ENCODE results near the gene KCNIP4.

DNA sequence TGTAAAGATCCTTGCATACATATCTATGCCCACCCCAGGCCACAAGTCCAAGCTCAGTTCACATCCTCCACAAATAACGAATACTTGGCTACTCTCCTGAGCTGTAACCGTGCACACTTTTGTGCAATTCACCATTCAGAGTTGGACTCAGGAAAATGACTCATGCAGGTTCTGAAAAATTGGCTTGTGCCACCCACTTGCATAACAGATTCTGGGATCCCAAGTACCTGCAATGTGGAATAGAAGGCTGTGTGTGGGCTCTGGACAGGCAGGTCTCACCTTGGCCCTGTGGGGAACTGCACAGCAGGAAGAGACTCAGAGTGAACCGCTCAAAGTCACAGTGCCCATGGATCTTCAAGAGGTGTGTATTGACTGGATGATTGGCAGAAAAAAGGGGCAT is 745.6 kb downstream of the KCNIP4 start:
- no peak for TF ChIP-seq CTCF (IDR thresholded peaks at IDR 0.05)
- no peak for TF ChIP-seq POLR2A (IDR thresholded peaks at IDR 0.05)

Measured in transverse colon (tissue), 3 donors.